Astrocyte of the spinal cord (primary cell): Measurements from ENCODE around the gene KRTAP10-11.
"Not testable (repeated sequence)": the region's sequence is repeated elsewhere in the genome, so short reads cannot be mapped to it uniquely, and the experiment has no call there.

ENCODE experiments used
- DNase-seq: peaks from one replicate; pipeline ENCODE4 v3.0.0; 2011; ENCODE audit warnings: low read depth, low spot score
- H3K4me3 ChIP-seq: 2 replicates; pipeline ENCODE4 v1.5.1; 2011; ENCODE audit warnings: low read depth, mild to moderate bottlenecking, low read length, moderate library complexity
- CTCF ChIP-seq: IDR thresholded peaks from 2 replicates; pipeline ENCODE4 v1.5.1; 2012; ENCODE audit warnings: low read depth, mild to moderate bottlenecking, low read length, inconsistent platforms
- in situ Hi-C: cut with HindIII; loops from 2 replicates; pipeline ENCODE4 v1.10.0; 2017; ENCODE audit warnings: low sequenced_read_pairs

The KRTAP10-11 gene

GRCh38 chr21:44658913-44659595 lies 12.8 kb downstream of the KRTAP10-11 start:
- no peak for TF ChIP-seq CTCF
- no peak overlapping the region for H3K4me3 ChIP-seq
- in situ Hi-C loops = no loop called here
- no peak for DNase-seq

- DNase-seq, H3K4me3 ChIP-seq, in situ Hi-C loops: not testable (repeated sequence)
These were observed 15.4 kb downstream of the KRTAP10-11 start for GRCh38 chr21:44661567-44661966.

DNA sequence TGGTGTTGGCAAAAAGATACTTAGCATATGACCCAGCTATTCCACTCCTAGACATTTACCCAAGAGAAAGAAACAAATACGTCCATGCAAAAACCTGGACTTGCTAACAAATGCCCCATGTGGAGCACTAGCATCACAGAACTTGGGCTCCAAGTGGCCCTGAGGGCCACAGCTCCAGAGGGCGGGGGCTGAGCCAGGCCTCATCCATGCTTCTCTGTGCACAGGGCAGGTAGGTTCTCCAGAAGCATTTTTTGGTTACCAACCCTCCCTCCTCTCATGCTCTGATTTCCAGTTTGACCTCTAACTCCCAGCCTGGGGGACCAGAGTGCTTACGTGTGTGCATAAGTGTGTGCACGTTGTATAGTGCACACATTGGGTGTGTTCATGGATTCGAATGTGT lies 18.5 kb downstream of the KRTAP10-11 start:
- no peak overlapping the region for H3K4me3 ChIP-seq
- no peak for TF ChIP-seq CTCF
- in situ Hi-C loops = no loop called here
- DNase-seq = no peak

DNA sequence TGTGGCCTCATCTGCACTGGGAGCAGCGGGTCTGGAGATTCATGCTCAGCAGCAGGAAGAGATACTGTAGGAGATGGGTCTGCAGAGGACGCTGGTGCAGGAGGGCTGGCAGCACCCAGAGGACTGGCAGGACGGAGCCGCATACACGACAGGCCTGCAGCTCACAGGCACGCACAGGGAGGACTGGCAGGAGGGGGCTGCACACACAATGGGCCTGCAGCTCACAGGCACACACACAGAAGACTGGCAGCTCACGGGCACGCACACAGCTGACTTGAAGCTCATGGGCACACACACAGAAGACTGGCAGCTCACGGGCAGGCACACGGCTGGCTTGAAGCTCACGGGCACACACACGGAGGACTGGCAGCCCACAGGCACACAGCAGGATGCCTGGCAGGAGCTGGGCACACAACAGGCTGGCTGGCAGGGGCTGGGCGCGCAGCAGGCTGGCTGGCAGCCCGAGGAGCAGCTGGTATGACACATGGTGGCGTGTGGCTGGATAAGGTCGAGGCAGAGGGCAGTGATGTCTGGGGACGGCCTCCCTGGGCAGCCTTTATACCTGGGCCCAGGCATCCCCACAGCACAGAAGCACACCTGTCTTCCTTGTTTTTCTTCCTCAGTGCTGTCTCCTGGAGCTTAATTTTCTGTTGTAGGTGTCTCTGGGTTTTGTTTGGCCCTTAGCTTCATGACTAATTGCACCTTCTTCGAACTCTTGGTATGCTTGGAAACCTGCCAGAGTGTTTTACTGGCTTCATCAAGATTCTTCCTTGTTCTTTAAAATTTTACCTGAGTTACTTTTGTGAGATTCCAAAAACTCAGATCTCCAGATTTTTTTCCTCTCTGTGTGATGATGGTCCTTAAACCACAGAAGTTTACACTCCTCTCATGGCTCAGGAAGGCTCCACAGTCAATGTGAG lies 20.4 kb downstream of the KRTAP10-11 start, which contains the start of gene KRTAP12-2:
Gene KRTAP12-2, minus strand, starts transcription at position 527 of the 920 bp plus-strand sequence. Its CDS starts 41 bp downstream, at position 486.
- in situ Hi-C loops = no loop called here
- no peak within 1 kb of the TSS for H3K4me3 ChIP-seq
- DNase-seq = no peak
- no peak for TF ChIP-seq CTCF

- in situ Hi-C loops = no loop called here
- TF ChIP-seq CTCF = no peak
- no peak overlapping the region for H3K4me3 ChIP-seq
- no peak for DNase-seq
These were observed 21.4 kb downstream of the KRTAP10-11 start for GRCh38 chr21:44667612-44668011.

DNA sequence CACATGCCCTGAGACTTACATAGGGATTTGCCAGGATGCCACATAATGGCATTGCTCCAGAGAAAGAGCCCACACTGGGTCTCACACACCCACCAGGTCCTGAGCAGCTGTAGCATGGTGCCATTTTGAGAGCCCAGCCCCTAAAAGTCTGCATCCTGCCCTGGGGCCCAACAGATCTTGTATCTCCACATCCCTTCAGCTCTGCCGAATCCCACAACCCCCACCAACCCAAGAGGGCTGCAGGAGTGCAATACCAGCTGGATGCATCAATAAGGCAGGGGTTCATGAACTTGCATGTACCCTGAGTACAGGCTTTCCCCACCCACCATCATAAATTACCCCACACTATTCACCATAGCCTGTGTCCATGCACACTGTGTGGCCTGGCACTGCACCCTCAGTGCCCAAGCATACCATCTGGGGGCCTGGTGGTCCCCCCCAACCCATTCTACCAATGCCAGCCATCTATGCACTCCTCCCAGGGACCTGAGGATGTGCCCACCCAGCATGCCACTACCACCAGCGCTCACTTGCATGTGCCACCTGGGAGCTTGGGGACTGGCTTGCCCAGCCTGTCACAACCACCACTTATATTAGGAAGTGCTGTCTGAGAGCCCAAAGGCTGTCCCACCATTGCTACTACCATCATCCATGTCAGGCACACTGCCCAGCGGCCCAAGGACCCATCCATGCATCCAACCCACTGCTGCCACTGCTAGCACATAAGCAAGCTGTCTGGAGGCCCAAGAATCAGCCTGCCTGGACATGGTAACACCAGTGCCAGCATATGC lies 24.6 kb downstream of the KRTAP10-11 start:
- in situ Hi-C loops = no loop called here
- DNase-seq = no peak
- no peak for TF ChIP-seq CTCF
- no peak overlapping the region for H3K4me3 ChIP-seq
